NK-92 treated with Interleukin-12 subunit alpha and Interleukin-12 subunit beta, amount 100 ng/mL, for 24 hours (cell line): ENCODE measurements around the gene PYGB.
A peak's percentile ranks its signal among the peaks of the same experiment; 100 is the strongest.
"Not testable (repeated sequence)": the region's sequence is repeated elsewhere in the genome, so short reads cannot be mapped to it uniquely, and the experiment has no call there.

ENCODE experiments used
- DNase-seq: peaks from one replicate; lab custom pipeline; 2025; lab: John Stamatoyannopoulos, UW

Gene PYGB

DNA sequence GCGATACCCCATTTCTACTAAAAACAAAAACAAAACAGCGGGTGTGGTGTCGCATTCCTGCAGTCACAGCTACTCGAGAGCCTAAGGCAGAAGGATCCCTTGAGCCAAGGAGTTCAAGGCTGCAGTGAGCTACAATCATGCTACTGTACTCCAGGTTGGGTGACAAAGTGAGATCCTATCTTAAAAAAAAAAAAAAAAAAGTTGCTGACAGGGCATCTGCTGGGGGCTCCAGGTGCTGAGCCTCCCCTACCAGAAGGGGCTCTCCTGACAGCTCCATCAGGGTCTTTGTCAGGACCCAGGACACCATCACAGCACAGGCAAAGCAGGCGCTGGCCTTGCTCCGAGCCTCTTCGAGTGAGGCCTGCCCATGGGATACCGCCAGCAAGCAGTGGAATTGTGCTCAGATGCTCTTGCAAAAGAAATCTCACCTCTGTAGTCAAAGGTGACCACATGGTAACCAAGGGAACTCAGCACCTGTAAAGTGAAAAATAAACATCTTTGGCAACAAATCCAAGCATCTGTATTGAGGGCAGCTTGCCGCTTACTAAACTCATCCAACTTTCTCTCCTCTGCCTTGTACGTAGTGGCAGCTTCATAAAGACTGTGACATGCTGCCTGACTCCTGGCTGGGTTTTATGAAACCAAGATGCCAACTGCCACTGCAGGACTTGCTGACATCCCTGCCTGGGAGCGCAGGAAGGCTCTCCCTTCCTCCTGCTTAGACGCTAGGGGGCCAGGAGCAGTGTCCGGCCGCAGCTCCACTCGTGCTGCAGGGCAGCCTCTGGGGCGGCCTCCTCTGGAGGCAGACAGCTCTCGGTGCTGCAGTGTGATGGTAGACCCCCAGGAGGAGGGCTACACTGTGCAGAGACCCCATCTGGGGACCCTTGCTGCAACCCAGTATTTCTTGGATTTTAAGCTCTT is 66.9 kb downstream of the PYGB start:
- DNase-seq, result no peak

DNA sequence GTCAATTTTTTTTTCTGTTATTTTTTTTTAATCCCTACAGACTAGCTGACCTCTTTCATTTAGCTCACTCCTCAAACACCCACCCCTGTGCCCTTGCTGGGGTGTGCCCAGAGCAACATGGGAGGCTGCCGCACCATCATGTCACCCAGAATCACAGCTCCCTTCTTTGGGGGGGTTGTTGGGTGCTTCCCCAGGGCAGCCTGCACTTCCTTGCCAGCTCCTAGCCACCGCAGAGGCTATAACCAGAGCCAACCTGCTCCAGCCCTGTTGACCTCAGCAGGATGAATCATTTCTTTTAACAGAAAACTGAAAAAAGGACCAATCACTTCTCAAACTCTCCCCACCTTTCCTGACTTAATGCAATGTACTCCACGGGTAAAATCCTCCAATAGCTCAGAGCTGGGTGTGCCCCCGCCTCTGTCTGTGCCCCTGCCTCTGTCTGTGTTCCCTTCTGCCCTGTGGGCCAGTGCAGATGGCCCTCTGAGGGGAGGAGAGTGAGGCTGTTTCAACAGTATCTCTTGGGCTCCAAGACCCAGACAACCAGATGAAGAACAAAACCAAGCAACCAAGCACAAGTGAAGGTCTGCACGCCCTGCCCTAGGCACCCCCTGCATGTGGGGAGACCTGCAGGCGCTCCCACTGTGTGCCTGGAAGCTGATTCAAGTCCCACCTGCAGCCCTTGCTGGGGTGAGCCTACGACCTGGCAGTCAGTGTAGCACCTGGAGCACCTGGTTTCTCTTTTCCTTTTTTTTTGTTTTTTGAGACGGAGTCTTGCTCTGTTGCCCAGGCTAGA is 67.7 kb downstream of the PYGB start:
- peak; percentile 23 for DNase-seq

DNA sequence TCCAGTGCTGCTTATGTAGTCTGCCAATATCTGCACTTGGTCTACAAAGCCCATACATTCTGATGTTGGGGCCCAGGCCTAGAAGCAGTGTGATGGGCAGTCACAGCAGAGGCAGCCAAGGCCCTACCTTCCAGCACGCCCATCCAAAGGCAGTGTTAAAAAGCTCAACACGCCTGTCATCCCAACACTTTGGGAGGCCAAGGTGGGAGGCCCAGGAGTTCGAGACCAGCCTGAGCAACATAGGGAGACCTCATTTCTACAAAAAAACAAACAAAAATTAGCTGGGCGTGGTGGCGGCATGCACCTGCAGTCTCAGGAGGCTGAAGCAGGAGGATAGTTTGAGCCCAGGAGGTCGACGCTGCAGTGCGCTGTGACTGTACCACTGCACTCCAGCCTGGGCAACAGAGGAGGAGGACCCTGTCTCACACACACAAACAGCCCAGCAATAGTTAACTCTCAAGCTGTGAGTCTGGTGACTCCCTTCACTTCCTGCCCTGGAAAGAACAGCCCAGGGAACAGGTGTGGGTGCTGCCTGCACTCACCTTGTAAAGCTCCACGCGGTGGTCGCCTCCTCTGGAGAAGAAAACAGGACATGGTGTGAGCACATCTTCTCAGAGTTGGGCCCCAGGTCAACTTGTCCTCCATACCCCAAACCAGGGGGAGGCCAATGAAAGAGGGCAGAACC is 68.8 kb downstream of the PYGB start:
- DNase-seq, result no peak

DNA sequence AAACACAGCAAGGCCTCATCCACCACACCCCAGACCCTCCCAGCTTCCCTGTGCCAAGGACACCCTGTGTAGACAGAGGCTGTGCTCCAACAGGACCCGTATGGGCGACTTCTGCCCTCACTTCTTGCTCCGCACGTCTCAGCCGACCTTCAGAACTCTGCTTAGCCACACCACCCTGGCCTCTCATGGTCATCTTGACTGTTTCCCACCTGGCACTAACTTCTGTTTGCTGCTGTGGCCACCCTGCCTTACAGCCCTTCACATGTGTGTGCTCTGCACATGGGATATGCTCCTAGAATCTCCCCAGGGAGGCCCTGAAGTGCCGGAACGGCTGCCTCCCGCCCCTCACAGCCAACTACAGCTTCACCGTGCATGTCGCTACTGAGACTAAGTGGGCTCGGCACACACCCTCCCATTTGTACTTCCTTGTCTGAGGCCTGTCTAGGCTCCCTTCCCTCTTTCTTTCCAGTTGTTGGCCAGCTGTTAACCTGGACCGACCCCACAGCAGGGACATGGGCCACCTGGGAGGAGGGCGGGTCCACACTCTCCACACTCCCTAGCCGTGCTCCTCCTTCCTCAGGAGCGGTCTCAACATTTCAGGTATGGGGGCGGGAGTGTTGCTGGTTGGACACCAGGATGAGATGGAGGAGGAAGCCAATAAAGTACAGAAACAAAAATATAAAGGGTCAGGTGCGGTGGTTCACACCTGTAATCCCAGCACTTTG is 69.6 kb downstream of the PYGB start:
- no peak for DNase-seq

DNA sequence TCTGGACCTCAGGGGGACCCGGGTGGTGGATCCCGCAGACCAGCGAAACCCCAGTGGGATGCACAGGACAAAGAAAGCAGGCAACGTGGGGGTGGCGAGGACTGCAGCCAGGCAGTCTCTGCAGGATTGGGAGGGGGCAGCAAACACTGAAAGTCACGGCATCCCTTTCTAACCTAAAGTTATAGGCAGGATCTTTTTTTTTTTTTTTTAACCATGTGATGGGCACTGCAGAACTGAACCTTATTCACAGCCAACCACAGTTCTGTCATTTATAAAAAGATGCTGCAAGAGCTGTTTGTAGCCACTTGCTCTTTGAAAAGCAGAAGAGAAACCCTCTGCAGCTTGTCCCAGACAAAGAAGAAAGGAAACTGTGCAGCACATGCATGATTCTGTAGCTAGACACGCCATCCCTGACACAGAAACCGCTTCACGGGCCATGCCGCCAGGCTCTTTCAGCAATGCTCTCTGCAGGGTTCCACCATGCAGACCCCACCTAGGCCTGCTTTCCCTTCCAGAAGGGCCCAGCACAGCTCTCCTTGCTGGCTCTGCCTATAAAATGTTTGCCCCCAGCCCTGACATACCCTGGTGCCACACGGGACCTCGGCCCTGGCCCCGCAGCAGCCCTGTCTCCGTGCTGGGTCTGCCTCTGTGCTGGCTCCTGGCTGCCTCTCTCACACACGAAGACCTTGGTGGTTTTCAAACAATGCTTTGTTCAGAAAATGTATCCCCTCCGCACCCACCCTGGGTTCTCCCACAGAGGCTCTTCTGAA is 70.8 kb downstream of the PYGB start:
- DNase-seq, result no peak

DNA sequence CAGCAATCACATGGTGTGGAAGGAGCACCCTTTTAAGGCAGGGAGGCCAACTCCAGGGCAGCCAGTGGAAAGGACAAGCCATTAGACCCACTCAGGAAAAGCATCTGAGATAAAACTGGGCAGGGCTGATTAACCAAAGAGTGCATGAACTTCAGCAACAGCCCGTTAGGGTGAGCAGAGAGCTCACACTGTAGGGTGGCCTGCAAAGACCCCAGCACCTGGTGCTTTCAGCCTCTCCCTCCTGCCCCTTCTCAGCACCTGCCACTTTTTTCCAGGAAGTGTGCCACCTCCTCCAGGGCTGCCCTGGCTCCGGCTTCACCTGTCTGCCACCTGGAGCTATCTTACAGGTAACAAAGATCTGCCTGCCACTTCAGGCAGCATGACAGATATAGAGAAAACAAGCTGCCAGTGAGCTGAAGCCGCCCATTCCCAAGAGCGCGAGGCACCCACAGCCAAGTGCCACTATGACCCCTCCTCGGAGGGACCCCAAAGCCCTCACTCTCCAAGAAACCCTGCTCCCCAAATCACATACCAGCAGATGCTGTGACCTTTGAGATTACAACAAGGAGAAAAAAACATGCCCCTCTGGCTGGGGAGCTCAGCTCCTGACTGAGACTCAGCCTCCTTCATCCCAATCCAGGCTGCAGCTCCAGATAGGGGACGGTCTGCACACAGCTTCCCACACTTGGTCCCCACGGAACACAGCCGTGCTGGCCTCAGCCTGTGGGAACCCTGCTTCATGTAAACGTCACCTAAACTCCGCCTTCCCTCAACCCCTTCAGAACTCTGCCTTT is 71.6 kb downstream of the PYGB start:
- no peak for DNase-seq

DNA sequence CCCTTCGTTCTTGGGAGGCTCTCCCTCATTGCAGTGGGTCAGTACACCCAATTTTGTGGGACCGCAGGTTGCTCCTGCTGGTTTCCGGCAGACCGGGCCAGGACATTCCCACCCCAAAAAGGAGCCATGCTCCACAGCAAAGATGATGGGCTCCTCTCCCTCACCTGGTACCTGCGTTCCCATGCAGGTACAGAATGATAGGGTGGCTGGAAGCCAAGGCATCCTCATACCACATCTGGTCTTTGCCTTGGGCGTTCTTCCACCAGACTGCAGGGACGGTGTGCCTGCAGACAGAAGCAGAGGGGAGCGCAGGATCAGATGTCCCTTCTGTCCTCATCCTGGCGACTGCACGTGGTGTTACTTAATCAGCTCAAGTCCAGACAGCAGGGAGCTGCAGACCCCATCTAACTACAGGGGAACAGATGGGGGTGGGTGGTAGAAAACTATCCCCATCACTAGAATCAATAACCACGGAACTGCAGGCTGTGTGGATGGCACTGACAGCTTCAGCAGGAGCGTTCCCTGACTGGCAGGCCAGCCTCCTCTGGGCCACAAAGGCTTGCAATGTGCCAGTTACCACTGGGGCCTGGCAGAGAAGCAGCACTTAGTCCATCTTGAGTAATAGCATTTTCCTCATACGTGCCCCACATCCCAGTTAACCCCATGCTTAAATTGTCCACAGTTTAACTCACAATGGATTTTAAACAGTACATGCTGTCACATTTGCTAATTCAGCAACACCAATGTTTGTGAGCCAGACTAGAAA is 72.3 kb downstream of the PYGB start:
- no peak for DNase-seq

DNA sequence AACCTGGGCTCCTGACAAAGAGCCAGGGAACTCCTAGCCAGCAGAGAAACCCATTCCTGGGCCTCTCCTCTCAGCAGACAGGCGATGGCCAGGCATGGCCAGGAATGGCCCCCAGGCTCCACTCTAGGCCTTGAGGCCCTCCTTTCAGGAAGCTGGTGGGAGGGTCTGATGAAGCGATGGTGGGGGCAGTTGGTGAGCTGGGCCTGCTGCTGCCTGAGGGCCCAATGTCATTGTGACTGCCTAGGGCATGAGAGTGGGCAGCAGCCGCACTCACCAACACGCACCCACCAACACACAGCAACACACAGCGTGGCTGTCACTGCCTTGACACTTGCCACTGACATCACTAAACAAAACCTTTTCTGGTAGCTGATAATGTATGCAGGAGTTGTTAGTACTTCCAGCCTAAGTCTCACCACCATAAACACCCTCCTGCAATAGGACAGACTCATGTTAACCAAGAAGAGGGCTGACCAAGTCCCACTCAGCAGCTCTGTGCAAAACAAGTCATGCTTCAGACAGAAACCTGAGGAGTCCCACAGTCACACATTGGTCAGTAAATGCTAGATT is 73.5 kb downstream of the PYGB start:
- no peak for DNase-seq

DNA sequence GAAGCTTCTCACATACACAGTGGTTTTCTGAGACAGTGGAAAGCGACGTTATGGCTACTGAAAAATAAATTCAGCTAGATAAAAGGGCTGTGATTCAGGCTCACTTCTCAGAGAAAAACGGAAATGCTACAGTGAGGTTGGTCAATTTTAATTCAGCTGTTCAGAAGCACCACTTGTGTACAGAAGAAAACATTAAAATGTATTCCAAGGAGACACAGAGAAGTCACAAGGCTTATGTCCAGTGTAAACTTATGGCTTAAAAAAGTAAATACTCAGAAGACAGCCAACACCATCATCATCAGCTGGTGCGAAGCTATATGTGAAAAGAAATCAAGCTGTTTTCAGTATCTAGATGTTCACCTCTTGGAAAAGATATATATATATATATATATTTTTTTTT is 74.1 kb downstream of the PYGB start:
- no peak for DNase-seq

DNA sequence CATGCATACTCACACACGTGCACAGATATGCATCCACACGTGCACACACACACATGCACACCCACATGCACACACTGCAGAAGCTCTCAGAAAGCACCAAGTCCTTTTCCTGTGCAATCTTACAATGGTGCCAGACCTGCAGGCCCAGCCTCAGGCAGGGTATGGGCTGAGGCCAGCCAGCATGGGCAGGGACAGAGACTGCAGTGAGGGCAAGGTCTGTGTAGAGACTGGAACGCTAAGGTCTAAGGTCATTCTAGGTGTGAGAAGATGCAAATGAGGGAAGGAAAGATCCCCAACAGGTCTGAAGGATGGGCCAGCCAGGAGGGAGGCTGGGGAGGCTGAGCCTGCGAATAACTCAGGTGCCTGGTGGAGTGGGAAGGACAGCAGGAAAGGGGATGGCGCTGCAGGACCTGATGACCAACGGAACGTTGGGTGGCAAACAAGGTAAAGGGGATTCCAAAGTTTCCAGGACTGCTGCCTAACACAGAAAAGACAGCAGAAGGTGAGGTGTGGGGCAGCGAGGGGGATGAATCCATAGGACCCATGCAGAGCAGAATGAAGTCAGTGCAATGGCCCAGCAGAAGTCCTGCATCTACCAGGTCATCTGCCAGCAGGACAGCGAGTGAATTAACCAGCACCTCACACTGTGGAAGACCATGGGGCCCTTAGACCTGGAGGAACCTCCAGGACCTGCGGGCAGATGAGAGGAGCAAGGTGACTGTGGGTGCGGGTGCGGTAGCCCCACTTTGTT is 75.8 kb downstream of the PYGB start:
- DNase-seq, result no peak

DNA sequence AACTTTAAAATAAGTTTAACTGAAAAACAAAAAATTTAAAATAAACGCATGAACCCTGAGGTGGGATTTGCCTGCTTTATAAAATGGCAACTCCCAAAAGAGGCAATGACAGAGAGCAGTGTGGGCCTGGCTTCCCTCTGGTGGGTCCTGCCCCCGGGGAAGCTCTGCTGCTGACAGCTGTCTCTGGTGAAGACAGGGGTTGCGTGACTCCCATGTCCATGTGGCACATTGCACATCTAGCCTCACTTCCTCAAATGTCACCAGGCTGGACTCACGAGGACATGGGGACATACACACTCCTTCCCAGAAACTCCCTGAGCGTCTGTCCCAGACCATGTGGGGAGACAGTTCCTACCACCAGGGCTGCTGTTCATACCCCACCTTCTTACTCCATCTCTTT is 76.5 kb downstream of the PYGB start:
- DNase-seq, result no peak

DNA sequence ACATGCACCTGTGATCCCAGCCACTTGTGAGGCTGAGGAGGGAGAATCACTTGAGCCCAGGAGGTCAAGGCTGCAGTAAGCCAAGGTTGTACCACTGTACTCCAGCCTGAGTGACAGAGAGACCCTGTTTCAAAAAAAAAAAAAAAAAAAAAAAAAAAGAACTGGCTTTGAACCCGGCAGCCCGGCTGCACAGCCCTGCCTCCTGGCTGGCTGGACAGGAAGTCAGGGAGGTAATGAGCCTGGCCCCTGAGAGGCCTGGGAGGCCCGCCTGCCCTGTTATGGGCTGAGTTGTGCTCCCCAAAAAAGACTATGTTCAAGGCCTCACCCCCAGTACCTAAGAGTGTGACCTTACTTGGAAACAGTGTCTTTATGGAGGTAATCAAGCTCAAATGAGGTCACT is 77.2 kb downstream of the PYGB start:
- no peak for DNase-seq

DNA sequence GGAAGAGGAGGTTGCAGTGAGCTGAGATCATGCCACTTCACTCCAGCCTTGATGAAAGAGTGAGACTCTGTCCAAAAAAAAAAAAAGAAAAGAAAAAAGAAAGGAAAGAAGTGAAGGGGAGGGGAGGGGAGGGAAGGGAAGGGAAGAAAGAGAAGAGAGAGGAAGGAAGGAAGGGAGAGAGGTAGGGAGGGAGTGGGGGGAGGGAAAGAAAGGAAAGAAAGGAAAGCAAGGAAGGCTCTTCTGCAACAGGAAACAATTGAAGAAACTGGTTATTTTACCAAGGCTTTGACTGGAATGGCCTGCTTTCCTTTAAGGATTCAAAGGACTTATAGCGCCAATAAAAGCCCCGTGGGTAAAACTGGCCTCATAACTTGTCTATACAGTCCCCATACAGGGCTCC is 78.1 kb downstream of the PYGB start:
- DNase-seq, result no peak

DNA sequence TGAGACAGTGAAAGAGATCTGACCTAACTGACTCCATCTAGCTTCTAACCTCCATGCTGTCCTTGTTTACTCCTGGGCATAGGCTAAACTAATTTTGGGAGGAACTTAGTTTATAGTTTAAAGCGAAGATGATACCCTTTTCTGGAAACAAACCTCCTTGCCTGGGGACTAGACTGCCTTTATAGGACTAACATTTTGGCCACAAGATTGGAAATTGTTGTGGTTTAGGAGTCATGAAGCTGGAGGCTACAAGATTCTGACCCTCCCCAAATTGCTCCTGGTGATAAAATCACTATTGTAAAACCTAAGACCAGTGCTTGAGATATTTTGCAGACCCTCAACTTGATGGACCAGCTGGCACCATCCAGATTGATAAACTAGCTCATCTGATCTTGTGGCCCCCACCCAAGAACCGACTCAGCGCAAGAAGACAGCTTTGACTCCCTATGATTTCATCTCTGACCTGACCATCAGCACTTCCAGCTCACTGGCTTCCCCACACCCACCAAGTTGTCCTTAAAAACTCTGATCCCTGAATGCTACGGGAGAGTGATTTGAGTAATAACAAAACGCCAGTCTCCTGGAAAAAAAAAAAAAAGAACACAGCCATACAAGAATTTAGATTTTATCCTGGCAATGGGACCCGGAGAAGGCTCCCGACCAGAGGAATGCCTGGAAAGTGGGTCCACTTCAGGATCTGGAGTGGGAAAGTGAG is 79.8 kb downstream of the PYGB start:
- DNase-seq, result no peak

DNA sequence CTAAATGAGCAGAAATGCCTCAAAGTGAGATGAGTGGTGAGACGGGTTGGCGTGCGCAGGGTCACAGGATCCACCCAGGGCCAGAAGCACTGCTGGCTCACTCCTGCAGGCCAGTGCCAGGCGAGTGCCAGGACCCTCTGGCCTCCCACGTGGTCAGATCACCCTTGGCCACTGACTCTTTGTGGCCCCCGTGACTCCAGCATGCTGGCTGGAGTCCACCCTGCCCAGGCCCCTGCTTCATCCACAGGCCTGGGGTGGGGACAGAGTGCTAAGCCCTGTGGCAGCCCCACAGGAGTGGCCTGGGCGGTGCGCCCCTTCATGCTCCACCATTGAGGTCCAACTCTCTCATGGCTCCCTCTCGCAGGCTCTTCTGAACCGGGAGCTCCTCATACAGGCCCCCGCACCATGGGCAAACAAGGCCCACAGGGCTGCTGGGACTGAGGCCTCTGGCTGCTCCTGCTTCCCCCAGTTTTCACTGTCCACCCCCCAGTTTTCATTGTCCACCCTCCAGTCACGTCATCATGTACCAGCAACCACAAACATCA is 81.1 kb downstream of the PYGB start:
- DNase-seq, result no peak

DNA sequence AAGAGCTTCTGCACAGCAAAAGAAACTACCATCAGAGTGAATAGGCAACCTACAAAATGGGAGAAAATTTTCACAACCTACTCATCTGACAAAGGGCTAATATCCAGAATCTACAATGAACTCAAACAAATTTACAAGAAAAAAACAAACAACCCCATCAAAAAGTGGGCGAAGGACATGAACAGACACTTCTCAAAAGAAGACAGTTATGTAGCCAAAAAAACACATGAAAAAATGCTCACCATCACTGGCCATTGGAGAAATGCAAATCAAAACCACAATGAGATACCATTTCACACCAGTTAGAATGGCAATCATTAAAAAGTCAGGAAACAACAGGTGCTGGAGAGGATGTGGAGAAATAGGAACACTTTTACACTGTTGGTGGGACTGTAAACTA is 87.1 kb downstream of the PYGB start:
- DNase-seq, result not testable (repeated sequence)

DNA sequence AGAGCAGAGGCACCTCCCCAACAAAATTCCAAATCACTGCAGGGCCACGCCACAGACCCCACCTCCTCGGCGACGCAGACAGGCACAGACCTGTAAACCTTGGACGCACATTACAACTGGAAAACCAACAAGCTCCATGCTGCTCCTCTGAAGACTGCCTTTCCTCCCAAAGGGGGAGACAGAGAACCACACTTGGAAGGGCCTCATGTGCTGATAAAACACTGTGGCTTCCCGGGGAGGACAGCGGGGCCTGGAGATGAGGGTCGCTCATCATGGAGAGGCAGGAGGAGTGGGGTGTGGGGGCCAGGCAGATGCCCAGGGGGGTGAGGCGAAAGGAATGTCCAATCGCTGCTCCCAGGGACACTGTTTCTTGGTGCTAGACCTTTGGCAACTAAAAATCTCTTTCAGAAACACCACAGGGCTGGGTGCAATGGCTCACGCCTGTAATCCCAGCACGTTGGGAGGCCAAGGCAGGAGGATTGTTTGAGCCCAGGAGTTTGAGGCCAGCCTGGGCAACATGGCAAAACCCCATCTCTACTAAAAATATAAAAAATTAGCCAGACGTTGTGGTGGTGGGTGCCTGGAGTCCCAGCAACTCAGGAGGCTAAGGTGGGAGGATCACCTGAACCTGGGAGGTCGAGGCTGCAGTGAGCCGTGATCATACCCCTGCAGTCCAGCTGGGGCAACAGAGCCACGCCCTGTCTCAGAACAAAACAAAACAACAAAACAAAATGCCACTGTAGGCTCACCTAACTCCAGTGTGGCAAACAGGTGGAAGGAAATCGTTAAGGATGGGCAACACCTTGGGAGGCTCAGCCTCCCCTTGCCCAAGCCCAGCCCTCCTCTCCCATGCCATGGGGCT is 88.9 kb downstream of the PYGB start:
- DNase-seq, result no peak
